Measurements from ENCODE around the gene RRAGC. TPM values are rescaled to one million over a fixed set of nuclear protein-coding genes. Genes with fewer than 3 reads are reported as not detected.

RRAGC gene
- total and polyA plus RNA-seq, 9 of the 15 experiments (the other 6 are each of a cell fraction or from before 2014, with no cell fraction given) = 3.9 to 16.9 (median 10.9) TPM

- TF ChIP-seq JUND (IDR thresholded peaks at IDR 0.05; ENCODE audit: borderline replicate concordance, low read depth, low read length) = no peak
- no peak for TF ChIP-seq JUND (tag; IDR thresholded peaks at IDR 0.05; ENCODE audit: borderline replicate concordance, low read depth, low read length)
- TF ChIP-seq NR2C2 (CRISPR knock-in tag; IDR thresholded peaks at IDR 0.05) = no peak
- TF ChIP-seq NR2C2 (tag; IDR thresholded peaks at IDR 0.05) = no peak
- TF ChIP-seq RBM15 (IDR thresholded peaks at IDR 0.05; ENCODE audit: insufficient read depth, low read length) = no peak
Measured at GRCh38 chr1:38867208-38867607, 7.6 kb upstream of the RRAGC start (continued).

GRCh38 chr1:38865112-38865715 is 5.6 kb upstream of the RRAGC start:
- Histone ChIP-seq H3K27ac (ENCODE audit: extremely low read depth, low read depth, low read length) (no peak overlapping the region), H3K27me3 (ENCODE audit: control insufficient read depth in 2 of 2, insufficient read depth in 2 of 2, low read length in 2 of 2) (no peaks in the 10 kb centered on the region), H3K9ac (ENCODE audit: insufficient read depth in 1 of 2, low read depth in 2 of 2, low read length in 2 of 2) (no peak overlapping the region), H3K4me2 (ENCODE audit: insufficient read depth, low read length) (no peak overlapping the region), H3K9me3 (replicated peaks; ENCODE audit: control insufficient read depth, insufficient read depth, low read depth, low read length) (no peaks in the 10 kb centered on the region), H4K20me1 (replicated peaks; ENCODE audit: control insufficient read depth, insufficient read depth, low read length) (0 out of 2 replicates have a peak, but pooled peaks cover 5% of the 10 kb centered on the region), H3K79me2 (ENCODE audit: control insufficient read depth, insufficient read depth, low read length) (peaks cover 13% of the 10 kb centered on the region; the same call in 2 of the 3 replicates), H2AFZ (ENCODE audit: low read depth, low read length) (no peak overlapping the region), H3K4me1 (replicated peaks in 1 of 2; ENCODE audit: control insufficient read depth in 2 of 2, insufficient read depth in 2 of 2, low read length in 2 of 2) (peaks cover 0 to 5% of the 10 kb centered on the region in 2 experiments; a peak in 2 of 5 replicates), H3K36me3 (ENCODE audit: control insufficient read depth, insufficient read depth, low read length) (peaks cover 57% of the 10 kb centered on the region; the same call in 2 of the 3 replicates), H3K4me3 (no peak overlapping the region), H3K9me1 (ENCODE audit: control insufficient read depth, insufficient read depth, low read length) (no peaks in the 10 kb centered on the region)
- ChIA-PET CTCF (ENCODE audit: low intra/inter-chr PET ratio) (no interaction called here), POLR2A (no interaction called here)
- in situ Hi-C loops (cut with MboI) (no loop called here), intact Hi-C loops (cut with micrococcal nuclease) (no loop called here)
- WGBS (ENCODE audit: insufficient coverage, low coverage, missing lambda C conversion rate) = 70% methylated on average over 4 of the region's 4 CpGs
- TF ChIP-seq TEAD2 (tag; IDR thresholded peaks at IDR 0.05) = no peak
- TF ChIP-seq ZFP36 (IDR thresholded peaks at IDR 0.05; ENCODE audit: low read depth, low read length, partially characterized antibody) = no peak
- no peak for TF ChIP-seq FOXK2 (conservative IDR thresholded peaks at IDR 0.05 in 1 of 2, IDR thresholded peaks at IDR 0.05 in 1 of 2; ENCODE audit: low read depth in 2 of 2)
- no peak for TF ChIP-seq SMARCB1 (IDR thresholded peaks at IDR 0.05; ENCODE audit: insufficient read length, low read depth)
- TF ChIP-seq ZKSCAN1 (IDR thresholded peaks at IDR 0.05; ENCODE audit: low read depth, low read length) = no peak
- TF ChIP-seq YBX1 (IDR thresholded peaks at IDR 0.05) = no peak
- no peak for TF ChIP-seq SIN3B (IDR thresholded peaks at IDR 0.05; ENCODE audit: low read depth)
- no peak for TF ChIP-seq CTBP1 (IDR thresholded peaks at IDR 0.05; ENCODE audit: borderline replicate concordance)
- TF ChIP-seq ZNF668 (CRISPR knock-in tag; IDR thresholded peaks at IDR 0.05) = no peak
- TF ChIP-seq PRMT5 (CRISPR knock-in tag; IDR thresholded peaks at IDR 0.05) = no peak
- no peak for TF ChIP-seq ZBTB49 (CRISPR knock-in tag; IDR thresholded peaks at IDR 0.05; ENCODE audit: borderline replicate concordance)
- TF ChIP-seq ZNF583 (CRISPR knock-in tag; IDR thresholded peaks at IDR 0.05) = no peak
- no peak for TF ChIP-seq C11orf30 (IDR thresholded peaks at IDR 0.05; ENCODE audit: low read depth)
- DNase-seq (ENCODE audit: extremely low read depth in 1 of 4, low spot score in 3 of 4) = no peak
- no peak for ATAC-seq
- no TSS peak for BruUV-seq (replicated peaks)
- FAIRE-seq = no peak
